Measurements from ENCODE around the gene GLYATL3. TPM values are rescaled to one million over a fixed set of nuclear protein-coding genes. Genes with fewer than 3 reads are reported as not detected.

Gene GLYATL3
- total RNA-seq, 2 donors from 2014 or later = not detected

DNA sequence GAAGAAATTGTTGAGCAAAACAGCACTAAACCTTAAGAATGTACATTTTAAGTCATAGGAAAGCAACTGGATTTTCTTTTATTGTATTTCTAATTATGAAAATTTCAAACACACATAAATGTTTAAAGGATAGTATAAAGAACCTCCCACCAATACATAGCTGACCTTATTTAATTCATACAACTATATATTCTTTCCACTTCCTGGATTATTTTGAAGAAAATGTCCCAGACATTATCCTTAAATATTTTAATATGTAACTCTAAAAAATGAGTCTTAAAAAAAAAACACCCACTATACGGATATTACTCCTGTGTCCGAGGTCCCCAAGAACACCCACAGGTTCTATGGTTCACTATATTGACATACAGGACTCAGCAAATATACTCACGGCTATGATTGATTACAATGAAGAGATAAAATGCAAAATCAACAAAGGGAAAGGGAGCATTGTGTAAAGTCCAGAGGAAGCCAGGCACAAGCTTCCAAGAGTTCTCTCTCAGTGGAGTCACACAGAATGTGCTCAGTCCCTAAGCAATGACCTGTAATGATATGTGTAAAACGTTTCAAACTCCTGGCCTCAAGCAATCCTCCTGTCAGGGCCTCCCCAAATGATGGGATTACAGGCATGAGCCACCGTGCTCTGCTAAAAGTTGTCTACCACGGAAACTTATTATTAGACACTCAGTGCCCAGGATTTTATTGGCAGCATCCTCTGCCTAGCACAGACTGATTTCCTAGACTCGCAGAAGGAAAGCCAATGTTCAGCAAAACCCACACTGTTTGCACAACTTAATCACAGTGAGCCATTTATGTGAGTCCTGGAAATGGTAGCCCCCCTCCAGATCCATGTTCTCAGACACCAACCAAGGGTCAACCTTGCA lies 23.2 kb downstream of the GLYATL3 start:
- Mint-ChIP-seq H3K4me1 (ENCODE audit: low read depth in 2 of 2) (no peaks in the 10 kb centered on the region), H3K27ac (no peak overlapping the region), H3K36me3 (no peaks in the 10 kb centered on the region), H3K9me3 (no peaks in the 10 kb centered on the region), H3K4me3 (no peak overlapping the region), H3K27me3 (peaks cover 0 to 4% of the 10 kb centered on the region in 2 donors)
- ATAC-seq = no peak
- no peak for DNase-seq (ENCODE audit: low spot score)

DNA sequence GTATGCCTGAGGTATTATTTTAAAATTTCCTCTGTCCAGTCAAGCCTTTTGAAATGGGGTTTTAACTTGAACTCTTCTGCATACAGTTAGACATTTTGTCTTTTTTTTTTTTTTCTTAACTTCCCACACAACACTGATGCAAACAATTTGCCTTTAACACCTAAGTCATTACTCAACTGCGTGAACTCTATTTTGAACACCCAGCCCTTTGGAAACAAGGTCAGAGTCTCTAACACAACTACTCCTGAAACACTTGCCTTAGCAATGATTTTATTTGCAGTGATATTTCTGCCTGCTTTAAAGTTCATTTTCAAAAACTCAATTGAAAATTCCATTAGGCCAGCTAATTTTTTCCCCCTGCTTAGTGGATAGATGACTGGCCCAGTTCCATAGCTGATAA lies 24.2 kb downstream of the GLYATL3 start:
- Mint-ChIP-seq H3K9me3 (no peaks in the 10 kb centered on the region), H3K4me1 (ENCODE audit: low read depth in 2 of 2) (no peaks in the 10 kb centered on the region), H3K4me3 (no peak overlapping the region), H3K27me3 (peaks cover 0 to 4% of the 10 kb centered on the region in 2 donors), H3K27ac (no peak overlapping the region), H3K36me3 (no peaks in the 10 kb centered on the region)
- DNase-seq (ENCODE audit: low spot score) (no peak), ATAC-seq (no peak)

DNA sequence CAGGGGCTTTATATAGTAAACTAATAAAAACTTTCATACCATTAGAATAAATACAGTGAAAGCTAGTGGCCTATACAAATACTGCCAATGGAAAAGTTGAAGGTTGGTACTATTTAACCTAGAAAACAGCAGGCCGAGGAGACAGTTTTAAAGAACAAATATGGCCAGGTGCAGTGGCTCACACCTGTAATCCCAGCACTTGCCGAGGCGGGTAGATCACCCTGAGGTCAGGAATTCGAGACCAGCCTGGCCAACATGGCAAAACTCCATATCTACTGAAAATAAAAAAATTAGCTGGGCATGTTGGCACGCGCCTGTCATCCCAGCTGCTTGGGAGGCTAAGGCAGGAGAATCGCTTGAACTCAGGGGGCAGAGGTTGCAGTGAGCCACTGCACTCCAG lies 24.8 kb downstream of the GLYATL3 start:
- Mint-ChIP-seq H3K27ac (no peak overlapping the region), H3K4me3 (no peak overlapping the region), H3K27me3 (peaks cover 0 to 4% of the 10 kb centered on the region in 2 donors), H3K4me1 (ENCODE audit: low read depth in 2 of 2) (no peaks in the 10 kb centered on the region), H3K9me3 (no peaks in the 10 kb centered on the region), H3K36me3 (no peaks in the 10 kb centered on the region)
- DNase-seq (ENCODE audit: low spot score) = no peak
- ATAC-seq = no peak

DNA sequence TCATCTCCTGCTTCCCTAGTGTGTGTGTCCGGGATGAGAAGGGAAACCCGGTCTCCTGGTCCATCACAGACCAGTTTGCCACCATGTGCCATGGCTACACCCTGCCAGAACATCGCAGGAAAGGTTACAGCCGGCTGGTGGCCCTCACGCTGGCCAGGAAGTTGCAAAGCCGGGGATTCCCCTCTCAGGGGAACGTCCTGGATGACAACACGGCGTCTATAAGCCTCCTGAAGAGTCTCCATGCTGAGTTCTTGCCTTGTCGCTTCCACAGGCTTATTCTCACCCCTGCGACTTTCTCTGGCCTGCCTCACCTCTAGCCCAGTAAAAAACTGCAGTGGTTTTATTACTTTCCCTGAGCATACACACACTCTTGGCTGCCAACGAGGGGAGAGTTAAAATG lies 26.9 kb downstream of the GLYATL3 start:
- Mint-ChIP-seq H3K36me3 (no peaks in the 10 kb centered on the region), H3K9me3 (no peaks in the 10 kb centered on the region), H3K4me3 (no peak overlapping the region), H3K27me3 (peaks cover 0 to 5% of the 10 kb centered on the region in 2 donors), H3K27ac (no peak overlapping the region), H3K4me1 (ENCODE audit: low read depth in 2 of 2) (no peaks in the 10 kb centered on the region)
- peak in 1 of 2 donors; percentile 28 for ATAC-seq
- no peak for DNase-seq (ENCODE audit: low spot score)

- H3K36me3 Mint-ChIP-seq = no peaks in the 10 kb centered on the region
- DNase-seq (ENCODE audit: low spot score) (no peak), ATAC-seq (no peak)
- no peaks in the 10 kb centered on the region for H3K9me3 Mint-ChIP-seq
- peaks cover 7 to 10% of the 10 kb centered on the region in 2 donors for H3K27me3 Mint-ChIP-seq
- H3K4me3 Mint-ChIP-seq = no peak overlapping the region
- H3K27ac Mint-ChIP-seq = no peak overlapping the region
- H3K4me1 Mint-ChIP-seq (ENCODE audit: low read depth in 2 of 2) = no peaks in the 10 kb centered on the region
These were observed 27.6 kb downstream of the GLYATL3 start for GRCh38 chr6:49527320-49527719.

GRCh38 chr6:49528571-49528970 lies 28.8 kb downstream of the GLYATL3 start:
- Mint-ChIP-seq H3K9me3 (no peaks in the 10 kb centered on the region), H3K4me3 (no peak overlapping the region), H3K4me1 (ENCODE audit: low read depth in 2 of 2) (no peaks in the 10 kb centered on the region), H3K27me3 (peaks cover 7 to 10% of the 10 kb centered on the region in 2 donors), H3K27ac (no peak overlapping the region), H3K36me3 (no peaks in the 10 kb centered on the region)
- no peak for DNase-seq (ENCODE audit: low spot score)
- ATAC-seq = no peak

DNA sequence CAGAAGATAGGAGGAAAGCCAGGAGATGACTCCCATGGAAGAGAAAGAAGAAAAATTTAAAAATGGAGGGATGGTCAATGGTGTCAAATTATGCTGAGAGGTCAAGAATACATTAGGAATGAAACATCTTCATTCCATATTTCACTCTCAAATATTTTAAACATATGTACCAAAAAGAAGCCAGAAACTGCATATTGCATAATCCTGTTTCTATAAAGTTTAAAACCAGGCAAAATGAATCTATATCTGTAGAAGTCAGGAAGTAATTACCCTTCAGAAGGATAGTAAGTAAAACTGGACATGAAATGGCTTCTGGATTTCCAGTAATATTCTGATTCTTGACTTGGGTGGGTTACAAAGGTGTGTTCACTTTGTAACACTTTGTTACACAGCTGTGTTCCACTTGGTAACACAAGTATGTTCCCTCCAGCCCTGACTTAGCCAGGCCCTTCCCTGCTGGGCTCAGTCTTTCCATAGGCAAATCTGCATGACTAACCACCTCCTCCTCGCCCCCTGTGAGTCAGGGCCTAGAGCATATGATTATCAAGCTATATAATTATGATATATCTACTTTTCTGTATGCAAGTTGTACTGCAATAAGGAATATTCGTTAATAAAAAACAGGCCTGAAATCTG lies 30.5 kb downstream of the GLYATL3 start:
- H3K9me3 Mint-ChIP-seq = no peaks in the 10 kb centered on the region

DNA sequence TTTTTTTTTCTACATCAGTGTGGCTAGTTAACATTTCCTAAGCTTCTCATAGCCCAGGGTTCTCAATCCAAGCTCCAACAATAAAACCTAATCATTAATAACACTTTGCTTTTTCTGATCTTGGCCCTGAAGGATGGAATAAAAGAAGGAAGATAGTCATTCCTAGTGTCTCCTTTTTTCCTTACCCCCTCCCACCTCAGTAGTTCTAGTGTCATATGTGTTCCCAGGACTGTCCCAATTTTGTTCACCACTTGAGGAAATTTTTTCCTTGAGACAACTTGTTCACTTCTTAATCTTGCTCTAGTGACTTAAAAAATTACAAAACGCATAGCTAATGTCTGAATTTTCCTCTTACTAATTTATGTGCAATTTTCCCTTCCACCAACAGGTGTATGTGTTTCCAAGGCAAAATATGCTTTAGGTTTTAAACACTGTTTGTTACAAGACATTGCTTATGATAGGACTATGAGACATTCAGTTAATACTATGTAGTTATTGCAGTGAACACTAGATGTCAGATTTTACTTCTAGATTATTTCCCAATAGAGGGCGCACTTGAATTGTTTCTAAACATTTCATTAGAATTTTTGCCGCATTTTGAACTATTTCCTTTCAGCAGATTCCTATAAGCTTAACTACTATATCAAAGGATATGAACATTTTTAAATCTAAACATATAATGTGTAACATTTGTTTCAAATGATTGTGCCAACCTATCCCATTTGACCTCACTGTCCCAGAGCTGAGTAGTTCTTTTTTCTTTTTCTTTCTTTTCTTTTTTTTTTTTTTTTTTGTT lies 32.2 kb downstream of the GLYATL3 start:
- DNase-seq (ENCODE audit: low spot score) (no peak), ATAC-seq (no peak)
- Mint-ChIP-seq H3K27ac (no peak overlapping the region), H3K4me3 (no peak overlapping the region), H3K36me3 (no peaks in the 10 kb centered on the region), H3K4me1 (ENCODE audit: low read depth in 2 of 2) (no peaks in the 10 kb centered on the region), H3K27me3 (peaks cover 7 to 10% of the 10 kb centered on the region in 2 donors), H3K9me3 (no peaks in the 10 kb centered on the region)

More for the DNA sequence above, 30.5 kb downstream of the GLYATL3 start:
- Mint-ChIP-seq H3K36me3 (no peaks in the 10 kb centered on the region), H3K4me1 (ENCODE audit: low read depth in 2 of 2) (no peaks in the 10 kb centered on the region), H3K27ac (no peak overlapping the region), H3K27me3 (peaks cover 7 to 10% of the 10 kb centered on the region in 2 donors), H3K4me3 (no peak overlapping the region)
- ATAC-seq = no peak
- DNase-seq (ENCODE audit: low spot score) = no peak

- Mint-ChIP-seq H3K36me3 (no peaks in the 10 kb centered on the region), H3K9me3 (no peaks in the 10 kb centered on the region), H3K27me3 (peaks cover 7 to 9% of the 10 kb centered on the region in 2 donors), H3K4me3 (no peak overlapping the region), H3K4me1 (ENCODE audit: low read depth in 2 of 2) (no peaks in the 10 kb centered on the region), H3K27ac (no peak overlapping the region)
- no peak for ATAC-seq
- DNase-seq (ENCODE audit: low spot score) = no peak
These were observed 36.1 kb downstream of the GLYATL3 start for GRCh38 chr6:49535795-49536194.

DNA sequence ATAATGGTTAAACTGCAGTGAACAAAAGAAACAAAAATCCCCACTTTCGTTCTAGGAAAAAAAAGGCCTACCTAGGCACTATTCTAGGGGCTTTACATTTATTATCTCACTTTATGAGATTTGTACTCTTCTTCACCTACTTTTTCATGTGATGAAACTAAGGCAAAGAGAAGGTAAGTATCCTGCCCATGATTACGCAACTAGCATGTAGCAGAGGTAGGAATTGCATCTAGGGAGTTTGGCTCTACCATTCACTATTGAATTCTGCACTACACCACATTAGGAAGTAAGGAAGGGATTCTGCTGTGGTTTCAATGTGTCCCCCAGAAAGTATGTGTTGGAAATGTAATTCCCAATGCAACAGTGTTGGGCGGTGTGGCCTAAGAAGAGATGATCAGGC lies 39.4 kb downstream of the GLYATL3 start:
- no peak for DNase-seq (ENCODE audit: low spot score)
- H3K9me3 Mint-ChIP-seq = no peaks in the 10 kb centered on the region
- ATAC-seq = no peak
- no peaks in the 10 kb centered on the region for H3K36me3 Mint-ChIP-seq
- H3K27ac Mint-ChIP-seq = no peak overlapping the region
- no peaks in the 10 kb centered on the region for H3K4me1 Mint-ChIP-seq (ENCODE audit: low read depth in 2 of 2)
- no peak overlapping the region for H3K4me3 Mint-ChIP-seq
- peaks cover 0 to 2% of the 10 kb centered on the region in 2 donors for H3K27me3 Mint-ChIP-seq

DNA sequence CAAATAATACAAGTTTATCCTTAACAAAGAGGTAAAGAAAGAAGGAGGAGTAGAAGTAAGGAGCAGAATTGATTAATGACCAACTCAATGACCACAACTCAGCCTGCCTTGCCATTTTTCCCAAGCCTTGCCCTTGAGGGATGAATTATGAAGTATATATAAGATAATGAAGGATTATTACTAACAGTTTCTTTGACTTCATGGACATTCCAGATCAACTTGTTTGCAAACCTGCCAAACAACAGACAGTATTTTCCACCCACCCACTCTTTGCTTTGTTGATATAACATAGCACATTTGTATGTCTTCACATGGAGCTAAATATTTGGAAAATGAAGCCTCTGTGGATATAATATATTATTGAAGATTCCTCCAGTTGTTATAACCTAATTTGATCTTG lies 40.9 kb downstream of the GLYATL3 start:
- no peak overlapping the region for H3K27ac Mint-ChIP-seq
- H3K9me3 Mint-ChIP-seq = no peaks in the 10 kb centered on the region
- DNase-seq (ENCODE audit: low spot score) = no peak
- H3K36me3 Mint-ChIP-seq = no peaks in the 10 kb centered on the region
- no peak overlapping the region for H3K4me3 Mint-ChIP-seq
- H3K27me3 Mint-ChIP-seq = peaks cover 0 to 2% of the 10 kb centered on the region in 2 donors
- H3K4me1 Mint-ChIP-seq (ENCODE audit: low read depth in 2 of 2) = no peaks in the 10 kb centered on the region
- no peak for ATAC-seq

DNA sequence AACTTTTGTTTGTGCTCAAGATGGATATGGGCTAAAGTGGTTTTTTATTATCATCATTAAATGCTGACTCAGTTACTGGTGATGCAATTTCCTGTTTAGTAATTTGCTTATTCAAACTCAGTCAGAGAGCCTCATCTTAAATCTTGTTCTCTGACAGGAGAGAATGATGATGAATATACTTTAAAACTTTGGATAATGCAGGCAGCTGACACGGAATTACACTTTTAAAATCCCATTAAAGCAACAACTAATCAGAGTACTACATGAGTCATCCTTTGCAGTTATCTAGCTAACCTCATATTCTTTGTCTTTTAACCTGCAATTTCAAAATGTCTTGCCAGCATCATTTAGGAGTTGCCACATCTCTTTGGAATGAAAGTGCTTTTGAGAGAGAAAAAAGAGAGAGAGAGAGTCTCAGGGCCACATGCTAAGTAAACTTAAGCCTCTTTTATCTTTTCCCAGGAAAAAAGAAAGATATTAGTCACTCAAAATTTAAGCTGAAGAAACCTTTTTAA lies 41.5 kb downstream of the GLYATL3 start:
- no peaks in the 10 kb centered on the region for H3K9me3 Mint-ChIP-seq
- H3K4me3 Mint-ChIP-seq = no peak overlapping the region
- DNase-seq (ENCODE audit: low spot score) (no peak), ATAC-seq (no peak)
- no peaks in the 10 kb centered on the region for H3K36me3 Mint-ChIP-seq
- H3K27ac Mint-ChIP-seq = no peak overlapping the region
- H3K4me1 Mint-ChIP-seq (ENCODE audit: low read depth in 2 of 2) = no peaks in the 10 kb centered on the region
- H3K27me3 Mint-ChIP-seq = peaks cover 0 to 2% of the 10 kb centered on the region in 2 donors

- no peak overlapping the region for H3K4me3 Mint-ChIP-seq
- no peak overlapping the region for H3K27ac Mint-ChIP-seq
- DNase-seq (ENCODE audit: low spot score) (no peak), ATAC-seq (no peak)
- H3K27me3 Mint-ChIP-seq = peaks cover 0 to 2% of the 10 kb centered on the region in 2 donors
- no peaks in the 10 kb centered on the region for H3K36me3 Mint-ChIP-seq
- H3K4me1 Mint-ChIP-seq (ENCODE audit: low read depth in 2 of 2) = no peaks in the 10 kb centered on the region
- no peaks in the 10 kb centered on the region for H3K9me3 Mint-ChIP-seq
These were observed 42.2 kb downstream of the GLYATL3 start for GRCh38 chr6:49541936-49542335.

All from natural killer cell treated with Interleukin-12 subunit alpha and Interleukin-12 subunit beta and Interleukin-15 and Interleukin-18, amount 100 ng/mL, for 72 hours (primary cell).